Endodermal cell (in vitro differentiated cells): ENCODE measurements around the gene RBFOX1. TPM values are rescaled to one million over a fixed set of nuclear protein-coding genes. Genes with fewer than 3 reads are reported as not detected.

Experiments used
- DNase-seq: peaks from one replicate; pipeline ENCODE4 v3.0.0-alpha.2; 2017
- H3K27ac ChIP-seq: 2 replicates; pipeline ENCODE4 v1.5.1; 2013; ENCODE audit warnings: mild to moderate bottlenecking, low read depth, low read length, moderate library complexity
- H3K27me3 ChIP-seq: 2 replicates; pipeline ENCODE4 v1.6.1; 2013; ENCODE audit warnings: mild to moderate bottlenecking, low read length, moderate library complexity; ENCODE audit not compliant: insufficient read depth, control insufficient read depth, poor library complexity, severe bottlenecking
- H3K36me3 ChIP-seq: 2 replicates; pipeline ENCODE4 v1.7.0; 2013; ENCODE audit warnings: mild to moderate bottlenecking, low read length, moderate library complexity; ENCODE audit not compliant: control insufficient read depth, insufficient read depth
- H3K4me1 ChIP-seq: one replicate; pipeline ENCODE4 v1.7.0; 2013; ENCODE audit warnings: low read length; ENCODE audit not compliant: control insufficient read depth, insufficient read depth
- H3K4me3 ChIP-seq: 2 replicates; pipeline ENCODE4 v1.5.1; 2013; ENCODE audit warnings: mild to moderate bottlenecking, low read length, moderate library complexity
- H3K9ac ChIP-seq: 2 replicates; pipeline ENCODE4 v1.6.1; 2013; ENCODE audit warnings: mild to moderate bottlenecking, low read length, moderate library complexity; ENCODE audit not compliant: poor library complexity, severe bottlenecking; ENCODE audit errors: extremely low read depth
- H3K9me3 ChIP-seq: 2 replicates; pipeline ENCODE4 v1.6.1; 2013; ENCODE audit warnings: mild to moderate bottlenecking, low read length, moderate library complexity; ENCODE audit not compliant: control insufficient read depth
- H3K27ac Mint-ChIP-seq: 2 replicates; pipeline ENCODE4 v1.8.0; 2020; ENCODE audit warnings: mixed read lengths
- H3K27me3 Mint-ChIP-seq: 2 replicates; pipeline ENCODE4 v1.8.0; 2021; ENCODE audit warnings: mild to moderate bottlenecking, mixed read lengths; ENCODE audit not compliant: insufficient read depth
- H3K36me3 Mint-ChIP-seq: 2 replicates; pipeline ENCODE4 v1.8.0; 2020; ENCODE audit warnings: low read depth, mixed read lengths
- H3K4me1 Mint-ChIP-seq: 2 replicates; pipeline ENCODE4 v1.8.0; 2020; ENCODE audit warnings: mixed read lengths
- H3K4me3 Mint-ChIP-seq: 2 replicates; pipeline ENCODE4 v1.8.0; 2020; ENCODE audit warnings: mild to moderate bottlenecking, moderate library complexity, mixed read lengths
- H3K9me3 Mint-ChIP-seq: 2 replicates; pipeline ENCODE4 v1.8.0; 2020; ENCODE audit warnings: mild to moderate bottlenecking, mixed read lengths
- CTCF ChIP-seq: fragments of 200-600 bp; sonication (generic); conservative IDR thresholded peaks from 2 replicates; pipeline ENCODE4 v1.5.0; 2021; ENCODE audit warnings: antibody characterized with exemption, mild to moderate bottlenecking
- WGBS, 2 experiments: methylation state at CpG; one replicate each; pipeline versions ENCODE4 v1.1.5 to v1.1.7; 2013; ENCODE audit warnings: missing lambda C conversion rate in 2 of 2, mixed read lengths in 1 of 2; ENCODE audit not compliant: insufficient coverage in 1 of 2, insufficient read length in 1 of 2; 5-methylcytosine and 5-hydroxymethylcytosine counted together
- total RNA-seq, 2 donors: library from RNA; stranded (reverse); fragmentation: NEBNext Ultra II Directional in 1 of 2; extraction: Animal tissue kit (Norgen Biotek cat#: 25700) in 1 of 2; gene quantifications; 2 replicates in 1 of 2; 3 replicates in 1 of 2; pipeline ENCODE4 v1.2.1, GENCODE V29; 2021

The RBFOX1 gene
- total RNA-seq, 2 donors from 2014 or later: 2.6 to 2.7 TPM

- Mint-ChIP-seq H3K9me3 (no peaks in the 10 kb centered on the region), H3K27me3 (peaks cover 78% of the 10 kb centered on the region), H3K4me3 (peak overlapping the region; percentile 56), H3K27ac (no peak overlapping the region), H3K36me3 (no peaks in the 10 kb centered on the region), H3K4me1 (peaks cover 11% of the 10 kb centered on the region)
- Histone ChIP-seq H3K4me1 (peaks cover 4% of the 10 kb centered on the region), H3K9me3 (no peaks in the 10 kb centered on the region), H3K27ac (no peak overlapping the region), H3K4me3 (peak overlapping the region; percentile 77), H3K36me3 (no peaks in the 10 kb centered on the region), H3K27me3 (peaks cover 74% of the 10 kb centered on the region), H3K9ac (no peak overlapping the region)
- WGBS, 2 experiments: 30% methylated on average over 3 of the region's 4 CpGs; no CpG with 5 or more reads in 1 of the 2 experiments
- DNase-seq: no peak
- no peak for TF ChIP-seq CTCF
These were observed 27.7 kb upstream of the RBFOX1 start for GRCh38 chr16:7304958-7305357.

GRCh38 chr16:7313170-7313569 is 19.5 kb upstream of the RBFOX1 start:
- H3K9me3 ChIP-seq: no peaks in the 10 kb centered on the region
- H3K9ac ChIP-seq: no peak overlapping the region
- TF ChIP-seq CTCF: peak; percentile 82
- peak; percentile 73 for DNase-seq
- no peaks in the 10 kb centered on the region for H3K4me1 ChIP-seq
- no peak overlapping the region for H3K27ac Mint-ChIP-seq
- H3K4me1 Mint-ChIP-seq: peaks cover 14% of the 10 kb centered on the region
- H3K9me3 Mint-ChIP-seq: no peaks in the 10 kb centered on the region
- H3K27ac ChIP-seq: no peak overlapping the region
- no peaks in the 10 kb centered on the region for H3K36me3 ChIP-seq
- H3K4me3 Mint-ChIP-seq: no peak overlapping the region
- H3K36me3 Mint-ChIP-seq: no peaks in the 10 kb centered on the region
- H3K27me3 Mint-ChIP-seq: peaks cover 6% of the 10 kb centered on the region
- H3K27me3 ChIP-seq: no peaks in the 10 kb centered on the region
- no peak overlapping the region for H3K4me3 ChIP-seq
- WGBS, 2 experiments: 32 to 67% methylated on average over 1 to 3 of the region's 5 CpGs

- 91 to 94% methylated on average over 6 to 12 of the region's 12 CpGs for WGBS, 2 experiments
- no peak for DNase-seq
- Mint-ChIP-seq H3K27me3 (peaks cover 3% of the 10 kb centered on the region), H3K4me1 (peaks cover 9% of the 10 kb centered on the region), H3K9me3 (no peaks in the 10 kb centered on the region), H3K36me3 (no peaks in the 10 kb centered on the region), H3K27ac (no peak overlapping the region), H3K4me3 (no peak overlapping the region)
- Histone ChIP-seq H3K4me3 (no peak overlapping the region), H3K9me3 (no peaks in the 10 kb centered on the region), H3K4me1 (no peaks in the 10 kb centered on the region), H3K27me3 (no peaks in the 10 kb centered on the region), H3K9ac (no peak overlapping the region), H3K27ac (no peak overlapping the region), H3K36me3 (no peaks in the 10 kb centered on the region)
- no peak for TF ChIP-seq CTCF
These were observed 18.5 kb upstream of the RBFOX1 start for GRCh38 chr16:7314163-7314562.
